ENCODE data around the gene BHMT2.

GRCh38 chr5:79080804-79081203, 11.2 kb downstream of the BHMT2 start:
- no peak for TF ChIP-seq CTCF (IDR thresholded peaks at IDR 0.05; ENCODE audit: insufficient read depth, low read depth, low read length)
- no peak for TF ChIP-seq EZH2 (IDR thresholded peaks at IDR 0.05; ENCODE audit: insufficient read depth, low read length)

Data from astrocyte (in vitro differentiated cells and primary cell).